HG03045 (cell line): ENCODE measurements around the gene TCP10L.

ENCODE experiments used
- ATAC-seq: cut with Tn5 transposase; IDR thresholded peaks from one replicate; pipeline ENCODE4 v1.9.1; 2021; ENCODE audit warnings: mild to moderate bottlenecking, moderate library complexity; ENCODE audit not compliant: unreplicated experiment

Gene TCP10L

GRCh38 chr21:32523988-32524719, 61.2 kb downstream of the TCP10L start:
- no peak for ATAC-seq
